HEK293 (cell line): ENCODE data around the gene COL19A1.

Experiments
- CTCF ChIP-seq: fragments of 450-650 bp; formaldehyde crosslinking; IDR thresholded peaks from 2 replicates; pipeline ENCODE4 v1.5.1; 2016; ENCODE audit warnings: missing biosample characterization, missing genetic modification characterization
- HOXA7 ChIP-seq: sonication (generic); formaldehyde crosslinking; IDR thresholded peaks from 2 replicates; pipeline ENCODE4 v1.8.1; 2022; ENCODE audit warnings: missing genetic modification reagents, borderline replicate concordance
- KLF8 ChIP-seq: fragments of 450-650 bp; formaldehyde crosslinking; IDR thresholded peaks from 2 replicates; pipeline ENCODE4 v1.5.1; 2016; ENCODE audit warnings: missing biosample characterization, missing genetic modification characterization
- YY1 ChIP-seq: fragments of 450-650 bp; formaldehyde crosslinking; IDR thresholded peaks from 2 replicates; pipeline ENCODE4 v1.5.1; 2018; ENCODE audit warnings: missing biosample characterization, missing genetic modification characterization
- ZBTB11 ChIP-seq: fragments of 450-650 bp; formaldehyde crosslinking; conservative IDR thresholded peaks from 2 replicates; pipeline ENCODE4 v1.5.1; 2016; ENCODE audit warnings: low read depth, missing biosample characterization, missing genetic modification characterization
- ZNF121 ChIP-seq: fragments of 450-650 bp; formaldehyde crosslinking; IDR thresholded peaks from 2 replicates; pipeline ENCODE4 v1.5.1; 2016; ENCODE audit warnings: missing biosample characterization, missing genetic modification characterization
- ZNF214 ChIP-seq: fragments of 450-650 bp; formaldehyde crosslinking; IDR thresholded peaks from 2 replicates; pipeline ENCODE4 v1.5.1; 2017; ENCODE audit warnings: missing biosample characterization, mild to moderate bottlenecking, missing genetic modification characterization, borderline replicate concordance
- ZNF302 ChIP-seq: fragments of 450-650 bp; formaldehyde crosslinking; IDR thresholded peaks from 2 replicates; pipeline ENCODE4 v1.5.1; 2016; ENCODE audit warnings: missing biosample characterization, missing genetic modification characterization, low read depth
- ZNF645 ChIP-seq: fragments of 450-650 bp; formaldehyde crosslinking; IDR thresholded peaks from 2 replicates; pipeline ENCODE4; 2016; ENCODE audit warnings: missing biosample characterization, missing genetic modification characterization

GRCh38 chr6:69867639-69867976 lies 1.3 kb downstream of the COL19A1 start:
- TF ChIP-seq CTCF (no peak; the same call in 1 of the 2 replicates), YY1 (no peak), HOXA7 (CRISPR knock-in tag) (no peak), ZNF302 (tag by site-specific recombination) (no peak), ZNF214 (tag by site-specific recombination) (no peak), ZBTB11 (tag by site-specific recombination) (no peak), ZNF645 (tag by site-specific recombination) (no peak), ZNF121 (tag by site-specific recombination) (no peak), KLF8 (tag by site-specific recombination) (no peak)
